Activated T-helper 9 cell treated with anti-CD3 and anti-CD28 coated beads, Interleukin-2, amount 50 U/mL, for 16 hours (primary cell): ENCODE measurements around the gene RGL3.
"Not testable (repeated sequence)": the region's sequence is repeated elsewhere in the genome, so short reads cannot be mapped to it uniquely, and the experiment has no call there.

Source experiments
- DNase-seq: peaks from one replicate; pipeline ENCODE4 v3.0.0-alpha.2; 2020; ENCODE audit warnings: low read depth

RGL3 gene

DNA sequence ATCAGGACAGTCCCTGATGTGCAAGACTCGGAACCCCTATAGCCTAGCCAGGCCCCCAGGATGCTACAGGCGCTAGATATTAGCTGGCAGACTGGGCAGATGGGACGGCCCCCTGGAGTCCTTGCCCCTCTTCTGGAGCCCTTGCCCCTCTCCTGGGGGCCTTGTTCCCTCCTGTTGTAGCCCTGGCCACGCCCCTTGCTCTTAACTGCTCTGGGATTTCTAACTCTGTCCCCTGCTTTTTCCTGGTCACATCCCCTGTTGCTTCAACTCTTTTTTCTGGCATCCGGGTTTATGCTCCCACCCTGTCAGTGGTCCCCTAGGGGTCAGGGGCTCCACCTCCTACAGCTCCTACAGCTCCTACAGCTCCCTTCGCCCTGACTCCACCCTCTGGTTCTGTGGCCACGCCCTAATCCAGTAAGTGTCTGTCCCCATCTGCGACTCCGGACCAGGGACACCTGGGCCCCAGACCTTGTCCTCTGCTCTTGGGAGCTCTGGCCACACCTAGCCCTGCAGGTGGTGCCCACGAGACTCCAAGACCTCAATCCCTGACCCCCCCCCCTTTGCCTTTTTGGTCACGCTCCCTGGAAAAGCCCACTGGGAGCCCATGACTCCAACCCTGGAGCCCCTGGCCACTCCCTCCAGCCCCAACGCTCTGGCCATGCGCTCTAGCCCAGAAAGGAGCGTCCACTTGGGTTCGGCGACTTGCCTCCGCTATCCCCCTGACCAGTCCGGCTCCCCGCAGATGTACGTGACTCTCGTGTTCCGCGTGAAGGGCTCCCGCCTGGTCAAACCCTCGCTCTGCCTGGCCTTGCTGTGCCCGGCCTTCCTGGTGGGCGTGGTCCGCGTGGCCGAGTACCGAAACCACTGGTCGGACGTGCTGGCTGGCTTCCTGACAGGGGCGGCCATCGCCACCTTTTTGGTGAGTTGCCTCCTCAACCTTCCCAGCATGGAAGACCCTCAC lies 57.1 kb downstream of the RGL3 start:
- no peak for DNase-seq

DNA sequence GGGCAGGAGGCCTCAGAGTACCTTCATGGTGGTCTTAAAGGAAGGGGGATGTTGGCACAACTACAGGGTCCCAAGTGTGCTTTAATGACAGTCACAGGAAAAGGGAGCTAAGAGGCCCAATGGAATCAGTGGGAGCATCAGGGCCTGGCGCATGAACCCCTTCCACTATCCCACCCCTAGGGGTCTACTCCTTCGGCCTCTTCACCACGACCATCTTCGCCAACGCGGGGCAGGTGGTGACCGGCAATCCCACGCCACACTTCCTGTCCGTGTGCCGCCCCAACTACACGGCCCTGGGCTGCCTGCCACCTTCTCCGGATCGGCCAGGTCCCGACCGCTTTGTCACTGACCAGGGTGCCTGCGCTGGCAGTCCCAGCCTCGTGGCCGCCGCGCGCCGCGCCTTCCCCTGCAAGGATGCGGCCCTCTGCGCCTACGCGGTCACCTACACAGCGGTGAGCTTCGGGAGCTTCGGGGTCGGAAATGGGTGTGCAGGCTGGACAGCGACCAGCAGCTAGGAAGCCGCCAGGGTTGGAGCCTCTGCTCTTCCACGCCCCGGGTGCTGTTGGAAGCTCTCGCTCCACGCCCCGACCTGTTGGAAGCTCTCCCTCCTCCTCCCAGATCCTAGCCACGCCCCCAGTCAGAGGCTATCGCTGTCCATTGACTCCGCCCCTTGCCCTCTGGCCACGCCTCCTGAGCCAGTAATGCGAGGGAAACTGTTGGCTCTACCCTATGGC lies 57.9 kb downstream of the RGL3 start:
- DNase-seq, result no peak

GRCh38 chr19:11359421-11359820 lies 59.7 kb downstream of the RGL3 start:
- DNase-seq, result no peak

DNA sequence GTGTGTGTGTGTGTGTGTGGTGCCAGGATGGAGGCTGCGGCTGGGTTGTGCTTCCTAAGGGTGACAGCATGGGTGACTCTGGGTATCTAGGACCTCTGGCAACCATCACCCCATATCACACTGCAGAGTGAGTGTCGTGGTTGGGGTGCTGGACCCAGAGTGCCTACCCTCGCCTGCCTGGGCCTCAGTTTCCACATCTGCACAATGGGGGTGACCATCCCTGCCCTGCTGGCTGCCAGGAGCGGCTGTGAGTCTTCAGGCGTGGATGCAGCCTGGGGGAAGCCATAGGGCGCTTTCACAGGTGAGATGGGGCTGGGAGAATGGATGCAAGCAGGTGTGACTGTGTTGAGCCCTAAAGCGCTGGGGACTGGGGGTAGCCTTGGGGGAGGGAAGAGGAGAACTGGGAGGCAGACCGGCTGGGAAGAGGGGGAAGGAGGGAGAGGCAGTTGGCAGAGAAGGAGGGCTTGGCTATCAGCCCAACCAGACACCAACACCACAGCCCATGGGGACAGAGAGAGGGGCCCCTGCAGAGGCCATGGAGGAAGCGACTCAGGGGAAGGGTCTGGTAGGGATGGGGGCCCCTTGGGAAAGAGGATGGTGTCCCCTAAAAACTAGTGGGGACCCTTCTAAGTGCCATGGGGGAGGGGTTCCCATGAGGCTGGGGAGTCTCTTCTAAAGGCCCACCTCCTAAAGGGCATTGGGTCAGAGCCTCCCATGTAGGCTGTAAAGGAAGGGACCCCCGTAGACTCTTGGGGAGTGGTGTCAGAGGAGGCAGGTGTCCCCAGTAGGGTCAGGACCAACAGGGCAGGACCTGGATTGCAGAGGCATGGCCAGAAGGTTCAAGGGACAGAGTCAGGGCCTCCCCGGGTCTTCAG lies 62.2 kb downstream of the RGL3 start:
- DNase-seq, result no peak

DNA sequence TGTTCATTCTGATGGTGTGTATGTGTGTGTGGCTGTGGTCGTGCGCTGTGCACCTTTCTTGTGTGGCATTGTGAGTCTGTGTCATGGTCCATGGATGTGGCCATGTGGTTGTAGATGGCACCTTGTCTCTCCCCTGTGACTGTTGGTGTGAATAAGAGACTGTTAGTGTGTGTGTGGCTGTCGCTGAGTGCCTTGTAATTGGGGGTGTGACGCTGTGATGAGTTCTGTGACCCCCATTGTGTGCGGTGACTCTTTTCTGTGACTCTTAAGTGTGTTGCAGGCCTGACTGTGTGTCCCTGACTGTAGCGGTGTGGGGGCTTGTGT lies 63.1 kb downstream of the RGL3 start:
- no peak for DNase-seq

DNA sequence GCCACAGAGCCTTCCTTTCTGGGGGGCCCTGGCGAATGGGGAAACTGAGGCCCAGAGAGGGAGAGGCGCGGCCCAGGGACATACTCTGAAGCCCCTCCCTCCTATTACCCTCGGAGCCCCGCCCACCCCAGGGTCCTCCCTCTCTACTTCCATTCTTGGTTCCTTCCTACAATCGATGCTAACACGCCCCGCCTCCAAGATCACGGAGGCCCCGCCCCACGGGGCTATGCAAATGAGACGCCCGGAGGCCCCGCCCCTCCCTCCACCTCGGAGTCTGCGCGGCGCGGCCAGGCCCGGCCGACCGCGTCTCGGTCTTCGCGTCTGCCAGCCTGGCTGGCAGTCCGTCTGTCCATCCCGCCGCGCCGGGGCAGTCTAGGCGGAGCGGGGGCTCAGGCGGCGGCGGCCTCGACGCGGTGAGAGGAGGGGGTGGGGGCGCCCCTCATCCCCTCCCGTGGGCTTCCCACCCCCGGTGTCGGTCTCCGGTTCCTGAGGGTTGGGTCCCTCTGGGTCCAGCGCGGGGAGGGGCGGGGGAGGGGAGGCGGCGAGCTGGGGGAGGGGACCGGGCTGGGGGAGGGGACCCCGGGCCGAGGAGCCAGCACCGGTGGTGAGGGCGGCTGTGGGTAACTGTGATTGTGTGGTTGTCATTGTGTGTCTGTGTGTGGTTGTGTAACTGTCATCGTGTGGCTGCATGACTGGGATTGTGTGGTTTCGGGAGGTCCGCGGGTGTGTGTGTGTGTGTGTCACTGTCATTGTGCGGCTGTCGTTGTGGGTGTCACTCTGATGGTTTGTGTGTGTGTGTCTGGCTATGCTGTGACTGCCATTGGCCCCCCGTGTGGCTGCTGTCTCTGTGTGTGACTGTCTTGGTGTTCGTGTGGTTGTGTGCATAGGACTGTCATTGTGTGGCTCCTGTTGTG lies 63.7 kb downstream of the RGL3 start, which contains the start of gene PLPPR2:
Gene PLPPR2, plus strand, starts transcription at position 273 of the 914 bp plus-strand sequence. CDS start 2,242 bp downstream, outside the sequence.
- peak; percentile 70 for DNase-seq

- not testable (repeated sequence) for DNase-seq
These were observed 65.0 kb downstream of the RGL3 start for GRCh38 chr19:11354102-11354501.

DNA sequence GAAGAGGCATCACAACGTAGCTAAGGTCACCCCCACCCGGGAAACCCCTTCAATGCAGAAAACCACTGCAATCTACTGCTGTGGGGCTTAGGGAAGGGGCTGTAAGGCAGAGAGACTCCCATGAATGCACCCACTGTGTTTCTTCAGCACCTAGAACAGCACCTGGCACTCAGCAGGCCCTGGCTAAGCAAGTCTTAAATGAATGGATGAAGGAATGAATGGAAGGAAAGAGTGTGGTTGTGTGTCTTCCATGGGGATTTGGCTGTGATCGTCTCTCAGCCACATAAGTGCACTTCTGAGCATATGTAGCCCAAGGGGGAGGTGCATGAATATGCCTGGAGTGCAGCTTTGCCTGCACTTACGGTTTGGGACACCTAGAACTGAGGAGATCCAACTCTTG lies 69.9 kb downstream of the RGL3 start:
- DNase-seq, result no peak

- no peak for DNase-seq
These were observed 71.5 kb downstream of the RGL3 start for GRCh38 chr19:11347546-11348039.

GRCh38 chr19:11346104-11346940 lies 72.8 kb downstream of the RGL3 start, which contains the start of the genes CCDC159 and TMEM205:
Gene CCDC159 (plus strand): TSS chr19:11346519. CDS start chr19:11346607, 88 bp downstream.
Gene TMEM205 (minus strand): TSS chr19:11346268. CDS start chr19:11345619, 649 bp downstream.
- DNase-seq, result peak; percentile 98

- no peak for DNase-seq
These were observed 73.9 kb downstream of the RGL3 start for GRCh38 chr19:11345122-11345803.
